Heart left ventricle (tissue), 13 donors: ENCODE results near the gene FAM76A.

ENCODE experiments used
- CTCF ChIP-seq, 12 donors: fragments of 200-600 bp; sonication (generic) in 4 of 12; IDR thresholded peaks; one replicate each; pipeline versions ENCODE4 v1.5.0 to v1.8.0; 2018 to 2022; ENCODE audit warnings: antibody characterized with exemption in 12 of 12, mild to moderate bottlenecking in 5 of 12
- POLR2A ChIP-seq, 2 donors: fragments of 450-650 bp; IDR thresholded peaks; one replicate each; pipeline ENCODE4 v1.6.1; 2017; ENCODE audit warnings: antibody characterized with exemption in 2 of 2, mild to moderate bottlenecking in 2 of 2, moderate library complexity in 2 of 2
- donor health status: ischemic (EF 13 %, LVEDD 7.1; RV severe dilation, severe dysfunction).
- donor health status: DM: no; HTN: yes; CAD: no.
- donor health status: DM: no; HTN: no; CAD: no.
- donor health status: ischemic (EF 25% LVEDD 6.9; RV normal size, moderate dysfunction).
- donor health status: ischemic (EF 25% LVEDD 5.7; RV mildly dilated, moderate dysfunction).
- donor health status: ischemic (EF 35%, LVEDD 5.7; RV mildly dilated, moderate dysfunction).
- donor health status: nonischemic (EF 11% LVEDD 7.7; RV severe dilation, severe dysfunction).
- donor health status: DM: yes; HTN: yes; CAD: no.
- donor health status: PGD.
- donor health status: ischemic (EF 29% LVEDD 5.4; RV normal size, mild dysfunction).
- donor health status: nonischemic (EF 23%, LVEDD 6.1; RV moderate dilation, normal function).

GRCh38 chr1:27755286-27755685 lies 29.5 kb downstream of the FAM76A start:
- TF ChIP-seq CTCF (IDR thresholded peaks at IDR 0.05) = no peak
- TF ChIP-seq POLR2A (IDR thresholded peaks at IDR 0.05) = no peak
